Measurements from ENCODE around the gene CACUL1.

CACUL1 gene

DNA sequence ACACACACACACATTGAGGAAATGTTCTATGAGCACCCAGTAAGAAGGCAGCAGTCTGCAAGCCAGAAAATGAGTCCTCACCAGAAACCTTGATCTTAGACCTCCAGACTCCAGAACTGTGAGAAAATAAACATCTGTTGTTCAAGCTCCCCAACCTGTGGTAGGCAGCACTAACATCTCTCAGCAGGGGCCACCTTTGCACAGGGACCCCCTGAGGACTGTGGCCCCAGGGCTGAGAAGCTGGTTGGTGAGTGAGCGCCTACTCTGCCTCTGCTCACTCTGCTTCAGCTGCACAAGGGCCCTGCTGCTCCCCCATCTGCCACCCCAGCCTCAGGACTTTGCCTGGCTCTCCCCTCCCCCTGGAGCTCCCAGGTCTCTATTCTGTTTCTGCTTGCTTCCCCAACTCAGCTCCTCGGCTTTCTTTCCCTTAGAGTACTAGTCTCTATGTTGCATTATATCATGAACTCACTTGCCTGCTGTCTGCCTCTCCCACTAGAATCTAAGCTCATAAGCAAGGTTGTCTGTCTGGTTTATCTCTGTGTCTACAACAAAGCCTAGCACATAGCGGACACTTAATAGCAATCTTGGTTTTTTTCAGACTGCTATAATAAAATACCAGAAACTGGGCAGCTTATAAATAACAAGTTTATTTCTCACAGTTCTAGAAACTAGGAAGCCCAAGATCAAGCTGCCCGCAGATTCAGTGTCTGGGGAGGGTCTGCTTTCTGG, 118.9 kb downstream of the CACUL1 start:
- no peak for DNase-seq (ENCODE audit: low read depth)

GRCh38 chr10:118633786-118634185, 121.0 kb downstream of the CACUL1 start:
- DNase-seq (ENCODE audit: low read depth), result no peak

GRCh38 chr10:118629211-118629610, 125.6 kb downstream of the CACUL1 start:
- DNase-seq (ENCODE audit: low read depth), result no peak

GRCh38 chr10:118628397-118628796, 126.4 kb downstream of the CACUL1 start:
- no peak for DNase-seq (ENCODE audit: low read depth)

GRCh38 chr10:118626953-118627352, 127.8 kb downstream of the CACUL1 start:
- DNase-seq (ENCODE audit: low read depth), result no peak

Measured in HS-5 (cell line).